GM12878 (cell line): ENCODE measurements around the gene GTPBP3. TPM values are rescaled to one million over a fixed set of nuclear protein-coding genes. Genes with fewer than 3 reads are reported as not detected.
A peak's percentile ranks its signal among the peaks of the same experiment; 100 is the strongest.

ENCODE experiments used
- ATAC-seq: fragments of 200-7000 bp; cut with Tn5 transposase; 3 replicates; pipeline ENCODE4 v1.9.1; 2020; ENCODE audit warnings: mild to moderate bottlenecking, moderate library complexity
- BruUV-seq: library from RNA; stranded (reverse); fragments of 400-500 nt; replicated peaks from 2 replicates; lab custom pipeline; 2021; lab: Mats Ljungman, UMichigan
- CTCF ChIA-PET: fragments of 300-600 bp; sonication (Branson Sonifier 250); formaldehyde crosslinking; extraction: SDS; loops from one replicate; lab custom pipeline; 2021; ENCODE audit warnings: inconsistent platforms; lab: Yijun Ruan, JAX
- POLR2A ChIA-PET: fragments of 350-600 bp; formaldehyde crosslinking; extraction: SDS; loops from one replicate; lab custom pipeline; 2021; ENCODE audit warnings: inconsistent platforms; lab: Charles Lee
- RAD21 ChIA-PET: fragments of 300-600 bp; sonication (Branson Sonifier 250); formaldehyde crosslinking; loops from one replicate; lab custom pipeline; 2023; ENCODE audit warnings: antibody characterized with exemption; ENCODE audit not compliant: unreplicated experiment; lab: Charles Lee
- SMC1A ChIA-PET: fragments of 300-600 bp; sonication (Branson Sonifier 250); formaldehyde crosslinking; loops from one replicate; lab custom pipeline; 2023; ENCODE audit not compliant: unreplicated experiment, uncharacterized antibody; lab: Charles Lee
- DNase-seq: peaks from one replicate; pipeline ENCODE4 v3.0.0-alpha.2; 2011; ENCODE audit warnings: low read depth, low spot score
- FAIRE-seq: peaks from 3 replicates; lab custom pipeline; 2011; peaks lifted over from hg19 to GRCh38; lab: Jason Lieb, UNC
- H2AFZ ChIP-seq: 2 replicates; pipeline ENCODE4 v1.6.0; 2011; ENCODE audit warnings: low read depth, low read length, control low read depth; ENCODE audit not compliant: control insufficient read depth
- H3K27ac ChIP-seq: 2 replicates; pipeline ENCODE4 v1.5.1; 2011; ENCODE audit warnings: control low read depth; ENCODE audit not compliant: control insufficient read depth, insufficient read depth
- H3K27me3 ChIP-seq, 2 experiments: replicated peaks in 1 of 2; 2 replicates each; pipeline versions ENCODE4 v1.6.0 to v1.6.1; 2011; ENCODE audit warnings: low read length in 1 of 2; ENCODE audit not compliant: control insufficient read depth in 2 of 2, insufficient read depth in 2 of 2
- H3K36me3 ChIP-seq, 2 experiments: 2 replicates each; pipeline ENCODE4 v1.5.1; 2011; ENCODE audit warnings: low read length in 1 of 2; ENCODE audit not compliant: control insufficient read depth in 2 of 2, insufficient read depth in 2 of 2
- H3K4me1 ChIP-seq: 2 replicates; pipeline ENCODE4 v1.6.1; 2011; ENCODE audit warnings: mild to moderate bottlenecking, low read length, moderate library complexity, mixed read lengths; ENCODE audit not compliant: control insufficient read depth, insufficient read depth
- H3K4me2 ChIP-seq: 2 replicates; pipeline ENCODE4 v1.6.0; 2011; ENCODE audit warnings: control low read depth; ENCODE audit not compliant: control insufficient read depth, insufficient read depth
- H3K4me3 ChIP-seq: fragments of 200-600 bp; sonication (generic); 2 replicates; pipeline ENCODE4 v1.5.1; 2016
- H3K79me2 ChIP-seq: 2 replicates; pipeline ENCODE4 v1.6.0; 2011; ENCODE audit warnings: low read length; ENCODE audit not compliant: control insufficient read depth, insufficient read depth
- H3K9ac ChIP-seq: 2 replicates; pipeline ENCODE4 v1.8.0; 2011; ENCODE audit warnings: low read length, control low read depth, mixed read lengths; ENCODE audit not compliant: control insufficient read depth, insufficient read depth
- H3K9me3 ChIP-seq: replicated peaks from 3 replicates; pipeline ENCODE4 v1.5.1; 2011; ENCODE audit warnings: mild to moderate bottlenecking, low read length; ENCODE audit not compliant: control insufficient read depth, insufficient read depth
- H4K20me1 ChIP-seq: 2 replicates; pipeline ENCODE4 v1.6.0; 2011; ENCODE audit not compliant: control insufficient read depth, insufficient read depth
- ATF7 ChIP-seq: fragments of 450-650 bp; IDR thresholded peaks from 2 replicates; pipeline ENCODE4 v1.6.1; 2016; ENCODE audit warnings: low read depth, mild to moderate bottlenecking
- BACH1 ChIP-seq: fragments of 450-650 bp; IDR thresholded peaks from 2 replicates; pipeline ENCODE4 v1.6.1; 2017; ENCODE audit warnings: mild to moderate bottlenecking, borderline replicate concordance
- CREB1 ChIP-seq: IDR thresholded peaks from 2 replicates; pipeline ENCODE4 v1.6.1; 2012; ENCODE audit warnings: low read depth, mild to moderate bottlenecking, inconsistent platforms
- DPF2 ChIP-seq: fragments of 450-650 bp; IDR thresholded peaks from 2 replicates; pipeline ENCODE4 v1.6.1; 2017; ENCODE audit warnings: mild to moderate bottlenecking
- EZH2 ChIP-seq: IDR thresholded peaks from 2 replicates; pipeline ENCODE4 v1.6.1; 2012; ENCODE audit warnings: low read depth, mild to moderate bottlenecking, control low read depth, inconsistent platforms, low read length, borderline replicate concordance; ENCODE audit not compliant: control insufficient read depth
- GATAD2B ChIP-seq: fragments of 450-650 bp; conservative IDR thresholded peaks from 2 replicates; pipeline ENCODE4 v1.6.1; 2017; ENCODE audit warnings: low read depth, mild to moderate bottlenecking, moderate library complexity
- HCFC1 ChIP-seq: fragments of 150-350 bp; IDR thresholded peaks from 2 replicates; pipeline ENCODE4 v1.6.1; 2014; ENCODE audit warnings: low read length
- HDAC6 ChIP-seq: fragments of 200-600 bp; sonication (generic); IDR thresholded peaks from one replicate; pipeline ENCODE4 v1.8.0; 2017; ENCODE audit warnings: antibody characterized with exemption; ENCODE audit not compliant: unreplicated experiment
- HDGF ChIP-seq: fragments of 450-650 bp; IDR thresholded peaks from 2 replicates; pipeline ENCODE4 v1.6.1; 2016; ENCODE audit warnings: antibody characterized with exemption
- LARP7 ChIP-seq: fragments of 450-650 bp; IDR thresholded peaks from 2 replicates; pipeline ENCODE4 v1.6.1; 2017; ENCODE audit warnings: mild to moderate bottlenecking
- NFYA ChIP-seq: IDR thresholded peaks from 2 replicates; pipeline ENCODE4 v1.6.1; 2011; ENCODE audit warnings: low read depth, mild to moderate bottlenecking, low read length, improper control_type of control experiment, borderline replicate concordance
- NR2C1 ChIP-seq: fragments of 450-650 bp; IDR thresholded peaks from 2 replicates; pipeline ENCODE4 v1.6.1; 2017; ENCODE audit warnings: antibody characterized with exemption, mild to moderate bottlenecking, moderate library complexity
- NRF1 ChIP-seq: conservative IDR thresholded peaks from 2 replicates; pipeline ENCODE4 v1.6.1; 2011; ENCODE audit warnings: mild to moderate bottlenecking, low read depth, low read length, improper control_type of control experiment
- PAX8 ChIP-seq: fragments of 450-650 bp; IDR thresholded peaks from 2 replicates; pipeline ENCODE4 v1.6.1; 2017; ENCODE audit warnings: mild to moderate bottlenecking, moderate library complexity
- POLR2AphosphoS5 ChIP-seq: IDR thresholded peaks from 2 replicates; pipeline ENCODE4 v1.6.1; 2011; ENCODE audit warnings: mild to moderate bottlenecking, low read length, inconsistent platforms
- ZNF274 ChIP-seq: IDR thresholded peaks from one replicate; pipeline ENCODE4 v1.8.0; 2011; ENCODE audit not compliant: insufficient read length, insufficient read depth
- ZSCAN29 ChIP-seq: fragments of 450-650 bp; IDR thresholded peaks from 2 replicates; pipeline ENCODE4 v1.6.1; 2017; ENCODE audit warnings: mild to moderate bottlenecking, moderate library complexity
- WGBS: methylation state at CpG from one replicate; pipeline ENCODE4 v1.1.6; 2016; ENCODE audit warnings: low lambda C conversion rate; ENCODE audit not compliant: insufficient replicate concordance, insufficient coverage; ENCODE audit errors: missing lambda C conversion rate; 5-methylcytosine and 5-hydroxymethylcytosine counted together
- in situ Hi-C: fragments of 300-500 bp; cut with MboI; formaldehyde crosslinking; loops from 9 replicates; pipeline ENCODE4 v1.14.3; 2018; ENCODE audit warnings: mixed read lengths
- intact Hi-C: fragments of 100-400 bp; cut with micrococcal nuclease; formaldehyde crosslinking; loops from one replicate; pipeline ENCODE4 v1.14.2; 2022; ENCODE audit not compliant: unreplicated experiment
- polyA plus RNA-seq, 11 experiments: library from polyadenylated mRNA; depleted of rRNA in 4 of 11; unstranded in 6 of 11; stranded (reverse) in 5 of 11; fragments of >200 nt; fragmentation: Nextera tagmentation in 4 of 11; fragmentation: Illumina TruSeq in 1 of 11; extraction: Ambion mirVana in 4 of 11; extraction: Trizol in 1 of 11; gene quantifications; 1 replicate in 1 of 11; 2 replicates in 10 of 11; pipeline versions ENCODE4 v1.2.1 to v1.2.3, GENCODE V29; 2011 to 2016; ENCODE audit warnings: inconsistent platforms in 2 of 11, missing spikeins in 2 of 11, low read depth in 1 of 11
- total RNA-seq, 4 experiments: library from RNA; depleted of rRNA in 3 of 4; stranded (reverse); fragments of >200 nt in 3 of 4; fragmentation: Illumina TruSeq in 1 of 4; extraction: Trizol in 1 of 4; gene quantifications; 2 replicates each; pipeline versions ENCODE4 v1.2.1 to v1.2.3, GENCODE V29; 2013 to 2021
- TF ChIP-seq, protein P1 (sequence below): IDR thresholded peaks from 2 replicates; pipeline ENCODE4 v1.6.1; 2012; ENCODE audit warnings: low read depth, low read length, improper control_type of control experiment
- TF ChIP-seq, protein P2 (sequence below): fragments of 450-650 bp; IDR thresholded peaks from 2 replicates; pipeline ENCODE4 v1.6.1; 2017; ENCODE audit warnings: low read depth, mild to moderate bottlenecking, moderate library complexity
- TF ChIP-seq, protein P3 (sequence below): fragments of 150-350 bp; IDR thresholded peaks from 2 replicates; pipeline ENCODE4 v1.6.1; 2016; ENCODE audit warnings: low read depth, low read length

The GTPBP3 gene
- total and polyA plus RNA-seq, 10 of the 15 experiments (the other 5 are each of a cell fraction or from before 2014, with no cell fraction given): 2.9 to 46.8 (median 15.4) TPM

DNA sequence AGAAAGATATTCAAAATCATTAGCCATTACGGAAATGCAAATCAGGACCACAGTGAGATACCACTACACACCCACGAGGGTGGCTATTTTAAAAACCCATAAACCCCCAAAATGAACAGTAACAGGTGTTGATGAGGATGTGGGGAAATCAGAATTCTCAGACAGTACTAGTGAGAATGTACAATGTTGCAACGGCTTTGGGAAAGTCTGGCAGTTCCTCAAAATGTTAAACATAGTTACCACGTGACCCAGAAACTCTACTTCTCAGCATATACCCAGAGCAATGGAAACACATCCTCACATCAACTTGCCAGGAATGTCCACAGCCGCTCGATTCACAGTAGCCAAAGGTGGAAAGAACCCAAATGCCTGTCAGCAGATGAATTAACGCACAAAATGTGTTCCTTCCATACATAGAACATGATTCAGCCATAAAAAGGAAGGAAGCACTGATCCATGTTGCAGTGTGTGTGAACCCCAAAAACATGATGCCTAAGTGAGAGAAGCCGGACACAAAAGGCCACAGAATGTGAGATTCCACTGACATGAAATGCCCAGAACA lies 32.8 kb downstream of the GTPBP3 start:
- Histone ChIP-seq H3K4me3 (peak overlapping the region; percentile 46; the same call in 1 of the 2 replicates), H2AFZ (peak overlapping the region; percentile 39), H3K36me3 (no peaks in the 10 kb centered on the region), H3K4me1 (peaks cover 29% of the 10 kb centered on the region), H3K79me2 (no peaks in the 10 kb centered on the region), H3K27ac (peak overlapping the region; percentile 94), H3K27me3 (no peaks in the 10 kb centered on the region; a peak in 1 of 4 replicates), H4K20me1 (no peaks in the 10 kb centered on the region), H3K9me3 (no peaks in the 10 kb centered on the region), H3K4me2 (peak overlapping the region; percentile 64), H3K9ac (peak overlapping the region; percentile 38)
- FAIRE-seq (peak; percentile 91), ATAC-seq (peak; percentile 96), DNase-seq (peak; percentile 94)
- SMC1A ChIA-PET: interaction anchor here (1.9 kb wide), 1 partner anchor 16 kb away, joined by 4 read pairs; no protein-coding TSS in a partner anchor
- CTCF ChIA-PET: no interaction called here
- intact Hi-C loops: no loop called here
- RAD21 ChIA-PET: interaction anchor here (0.7 to 1.5 kb wide), 3 partner anchors 16 to 821 kb away, joined by 3 to 6 read pairs (median 4); partner anchors contain the start of gene BABAM1
- in situ Hi-C loops: no loop called here
- POLR2A ChIA-PET: no interaction called here
- BruUV-seq: no TSS peak
- 4% methylated on average over 8 of the region's 8 CpGs for WGBS
- TF ChIP-seq EZH2 (no peak), NR2C1 (no peak), ZNF274 (no peak), POLR2AphosphoS5 (no peak), ATF7 (peak; percentile 81), NRF1 (no peak), DPF2 (peak; percentile 83), GATAD2B (0 out of 2 replicates have a peak, but pooled peaks have one; percentile 58), PAX8 (0 out of 2 replicates have a peak, but pooled peaks have one; percentile 53), LARP7 (peak; percentile 40; the same call in 1 of the 2 replicates), HDAC6 (no peak), NFYA (no peak), CREB1 (peak; percentile 21; the same call in 1 of the 2 replicates), HDGF (no peak), ZSCAN29 (no peak), BACH1 (no peak; the same call in 1 of the 2 replicates), HCFC1 (no peak)
- TF ChIP-seq, protein P1, sequence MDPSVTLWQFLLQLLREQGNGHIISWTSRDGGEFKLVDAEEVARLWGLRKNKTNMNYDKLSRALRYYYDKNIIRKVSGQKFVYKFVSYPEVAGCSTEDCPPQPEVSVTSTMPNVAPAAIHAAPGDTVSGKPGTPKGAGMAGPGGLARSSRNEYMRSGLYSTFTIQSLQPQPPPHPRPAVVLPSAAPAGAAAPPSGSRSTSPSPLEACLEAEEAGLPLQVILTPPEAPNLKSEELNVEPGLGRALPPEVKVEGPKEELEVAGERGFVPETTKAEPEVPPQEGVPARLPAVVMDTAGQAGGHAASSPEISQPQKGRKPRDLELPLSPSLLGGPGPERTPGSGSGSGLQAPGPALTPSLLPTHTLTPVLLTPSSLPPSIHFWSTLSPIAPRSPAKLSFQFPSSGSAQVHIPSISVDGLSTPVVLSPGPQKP: no peak
- TF ChIP-seq, protein P2, sequence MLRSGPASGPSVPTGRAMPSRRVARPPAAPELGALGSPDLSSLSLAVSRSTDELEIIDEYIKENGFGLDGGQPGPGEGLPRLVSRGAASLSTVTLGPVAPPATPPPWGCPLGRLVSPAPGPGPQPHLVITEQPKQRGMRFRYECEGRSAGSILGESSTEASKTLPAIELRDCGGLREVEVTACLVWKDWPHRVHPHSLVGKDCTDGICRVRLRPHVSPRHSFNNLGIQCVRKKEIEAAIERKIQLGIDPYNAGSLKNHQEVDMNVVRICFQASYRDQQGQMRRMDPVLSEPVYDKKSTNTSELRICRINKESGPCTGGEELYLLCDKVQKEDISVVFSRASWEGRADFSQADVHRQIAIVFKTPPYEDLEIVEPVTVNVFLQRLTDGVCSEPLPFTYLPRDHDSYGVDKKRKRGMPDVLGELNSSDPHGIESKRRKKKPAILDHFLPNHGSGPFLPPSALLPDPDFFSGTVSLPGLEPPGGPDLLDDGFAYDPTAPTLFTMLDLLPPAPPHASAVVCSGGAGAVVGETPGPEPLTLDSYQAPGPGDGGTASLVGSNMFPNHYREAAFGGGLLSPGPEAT: peak; percentile 92
- TF ChIP-seq, protein P3, sequence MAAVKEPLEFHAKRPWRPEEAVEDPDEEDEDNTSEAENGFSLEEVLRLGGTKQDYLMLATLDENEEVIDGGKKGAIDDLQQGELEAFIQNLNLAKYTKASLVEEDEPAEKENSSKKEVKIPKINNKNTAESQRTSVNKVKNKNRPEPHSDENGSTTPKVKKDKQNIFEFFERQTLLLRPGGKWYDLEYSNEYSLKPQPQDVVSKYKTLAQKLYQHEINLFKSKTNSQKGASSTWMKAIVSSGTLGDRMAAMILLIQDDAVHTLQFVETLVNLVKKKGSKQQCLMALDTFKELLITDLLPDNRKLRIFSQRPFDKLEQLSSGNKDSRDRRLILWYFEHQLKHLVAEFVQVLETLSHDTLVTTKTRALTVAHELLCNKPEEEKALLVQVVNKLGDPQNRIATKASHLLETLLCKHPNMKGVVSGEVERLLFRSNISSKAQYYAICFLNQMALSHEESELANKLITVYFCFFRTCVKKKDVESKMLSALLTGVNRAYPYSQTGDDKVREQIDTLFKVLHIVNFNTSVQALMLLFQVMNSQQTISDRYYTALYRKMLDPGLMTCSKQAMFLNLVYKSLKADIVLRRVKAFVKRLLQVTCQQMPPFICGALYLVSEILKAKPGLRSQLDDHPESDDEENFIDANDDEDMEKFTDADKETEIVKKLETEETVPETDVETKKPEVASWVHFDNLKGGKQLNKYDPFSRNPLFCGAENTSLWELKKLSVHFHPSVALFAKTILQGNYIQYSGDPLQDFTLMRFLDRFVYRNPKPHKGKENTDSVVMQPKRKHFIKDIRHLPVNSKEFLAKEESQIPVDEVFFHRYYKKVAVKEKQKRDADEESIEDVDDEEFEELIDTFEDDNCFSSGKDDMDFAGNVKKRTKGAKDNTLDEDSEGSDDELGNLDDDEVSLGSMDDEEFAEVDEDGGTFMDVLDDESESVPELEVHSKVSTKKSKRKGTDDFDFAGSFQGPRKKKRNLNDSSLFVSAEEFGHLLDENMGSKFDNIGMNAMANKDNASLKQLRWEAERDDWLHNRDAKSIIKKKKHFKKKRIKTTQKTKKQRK: no peak
